ENCODE results near the gene YAP1.
A peak's percentile ranks its signal among the peaks of the same experiment; 100 is the strongest.

Gene YAP1

GRCh38 chr11:102117472-102118113 is 7.3 kb downstream of the YAP1 start:
- Histone ChIP-seq H3K4me1 (ENCODE audit: insufficient read depth, low read length) (peaks cover 83% of the 10 kb centered on the region), H3K9me3 (ENCODE audit: insufficient read depth, low read depth, low read length) (no peaks in the 10 kb centered on the region), H3K36me3 (ENCODE audit: insufficient read depth, low read length) (peaks cover 29% of the 10 kb centered on the region), H3K27ac (ENCODE audit: low read depth, low read length) (no peak overlapping the region), H3K9ac (ENCODE audit: low read depth, low read length) (no peak overlapping the region), H3K27me3 (ENCODE audit: insufficient read depth, low read length) (no peaks in the 10 kb centered on the region), H3K4me3 (ENCODE audit: low read length) (no peak overlapping the region)
- 81% methylated on average over 4 of the region's 4 CpGs for WGBS

GRCh38 chr11:102118937-102119336 is 8.7 kb downstream of the YAP1 start:
- H3K27ac ChIP-seq (ENCODE audit: low read depth, low read length), result peak overlapping the region; percentile 26
- peaks cover 32% of the 10 kb centered on the region for H3K36me3 ChIP-seq (ENCODE audit: insufficient read depth, low read length)

GRCh38 chr11:102119997-102120396 is 9.8 kb downstream of the YAP1 start:
- Histone ChIP-seq H3K9ac (ENCODE audit: low read depth, low read length) (no peak overlapping the region; the same call in 1 of the 2 replicates), H3K27me3 (ENCODE audit: insufficient read depth, low read length) (no peaks in the 10 kb centered on the region), H3K36me3 (ENCODE audit: insufficient read depth, low read length) (peaks cover 29% of the 10 kb centered on the region), H3K4me1 (ENCODE audit: insufficient read depth, low read length) (peaks cover 65% of the 10 kb centered on the region), H3K9me3 (ENCODE audit: insufficient read depth, low read depth, low read length) (0 out of 2 replicates have a peak, but pooled peaks cover 3% of the 10 kb centered on the region), H3K27ac (ENCODE audit: low read depth, low read length) (peak overlapping the region; percentile 37; the same call in 1 of the 2 replicates), H3K4me3 (ENCODE audit: low read length) (no peak overlapping the region)
- WGBS, result 18% methylated on average over 4 of the region's 4 CpGs

More at GRCh38 chr11:102118937-102119336, 8.7 kb downstream of the YAP1 start:
- Histone ChIP-seq H3K27me3 (ENCODE audit: insufficient read depth, low read length) (no peaks in the 10 kb centered on the region), H3K4me3 (ENCODE audit: low read length) (peak overlapping the region; percentile 16; the same call in 1 of the 2 replicates), H3K9me3 (ENCODE audit: insufficient read depth, low read depth, low read length) (0 out of 2 replicates have a peak, but pooled peaks cover 3% of the 10 kb centered on the region), H3K9ac (ENCODE audit: low read depth, low read length) (no peak overlapping the region), H3K4me1 (ENCODE audit: insufficient read depth, low read length) (peaks cover 76% of the 10 kb centered on the region)
- 8% methylated on average over 3 of the region's 3 CpGs for WGBS

GRCh38 chr11:102120437-102120973 is 10.3 kb downstream of the YAP1 start:
- WGBS, result 49% methylated on average over 3 of the region's 3 CpGs

GRCh38 chr11:102121329-102121728 is 11.1 kb downstream of the YAP1 start:
- 100% methylated on average over 2 of the region's 2 CpGs for WGBS
- H3K4me3 ChIP-seq (ENCODE audit: low read length), result no peak overlapping the region
- no peaks in the 10 kb centered on the region for H3K27me3 ChIP-seq (ENCODE audit: insufficient read depth, low read length)
- peaks cover 52% of the 10 kb centered on the region for H3K4me1 ChIP-seq (ENCODE audit: insufficient read depth, low read length)
- no peak overlapping the region for H3K27ac ChIP-seq (ENCODE audit: low read depth, low read length)
- H3K9me3 ChIP-seq (ENCODE audit: insufficient read depth, low read depth, low read length), result peaks cover 10% of the 10 kb centered on the region; the same call in 1 of the 2 replicates
- no peak overlapping the region for H3K9ac ChIP-seq (ENCODE audit: low read depth, low read length)
- peaks cover 31% of the 10 kb centered on the region for H3K36me3 ChIP-seq (ENCODE audit: insufficient read depth, low read length)

More at GRCh38 chr11:102120437-102120973, 10.3 kb downstream of the YAP1 start:
- Histone ChIP-seq H3K4me1 (ENCODE audit: insufficient read depth, low read length) (peaks cover 60% of the 10 kb centered on the region), H3K36me3 (ENCODE audit: insufficient read depth, low read length) (peaks cover 27% of the 10 kb centered on the region), H3K9ac (ENCODE audit: low read depth, low read length) (no peak overlapping the region), H3K4me3 (ENCODE audit: low read length) (no peak overlapping the region), H3K27me3 (ENCODE audit: insufficient read depth, low read length) (no peaks in the 10 kb centered on the region), H3K27ac (ENCODE audit: low read depth, low read length) (peak overlapping the region; percentile 37; the same call in 1 of the 2 replicates), H3K9me3 (ENCODE audit: insufficient read depth, low read depth, low read length) (0 out of 2 replicates have a peak, but pooled peaks cover 3% of the 10 kb centered on the region)

GRCh38 chr11:102134597-102134996 is 24.4 kb downstream of the YAP1 start:
- no peaks in the 10 kb centered on the region for H3K27me3 ChIP-seq (ENCODE audit: insufficient read depth, low read length)
- H3K27ac ChIP-seq (ENCODE audit: low read depth, low read length), result no peak overlapping the region
- 93% methylated on average over 3 of the region's 3 CpGs for WGBS
- H3K36me3 ChIP-seq (ENCODE audit: insufficient read depth, low read length), result peaks cover 9% of the 10 kb centered on the region; the same call in 1 of the 2 replicates
- peaks cover 15% of the 10 kb centered on the region for H3K4me1 ChIP-seq (ENCODE audit: insufficient read depth, low read length)
- H3K4me3 ChIP-seq (ENCODE audit: low read length), result no peak overlapping the region
- H3K9ac ChIP-seq (ENCODE audit: low read depth, low read length), result no peak overlapping the region
- H3K9me3 ChIP-seq (ENCODE audit: insufficient read depth, low read depth, low read length), result no peaks in the 10 kb centered on the region

- Histone ChIP-seq H3K4me3 (ENCODE audit: low read length) (no peak overlapping the region), H3K9me3 (ENCODE audit: insufficient read depth, low read depth, low read length) (no peaks in the 10 kb centered on the region), H3K9ac (ENCODE audit: low read depth, low read length) (no peak overlapping the region), H3K4me1 (ENCODE audit: insufficient read depth, low read length) (peaks cover 15% of the 10 kb centered on the region), H3K27me3 (ENCODE audit: insufficient read depth, low read length) (no peaks in the 10 kb centered on the region), H3K27ac (ENCODE audit: low read depth, low read length) (no peak overlapping the region), H3K36me3 (ENCODE audit: insufficient read depth, low read length) (peaks cover 9% of the 10 kb centered on the region; the same call in 1 of the 2 replicates)
- 98% methylated on average over 2 of the region's 2 CpGs for WGBS
Observed at GRCh38 chr11:102135256-102135655, 25.0 kb downstream of the YAP1 start.

- Histone ChIP-seq H3K4me3 (ENCODE audit: low read length) (no peak overlapping the region), H3K9me3 (ENCODE audit: insufficient read depth, low read depth, low read length) (no peaks in the 10 kb centered on the region), H3K27me3 (ENCODE audit: insufficient read depth, low read length) (no peaks in the 10 kb centered on the region), H3K9ac (ENCODE audit: low read depth, low read length) (no peak overlapping the region), H3K4me1 (ENCODE audit: insufficient read depth, low read length) (peaks cover 22% of the 10 kb centered on the region), H3K27ac (ENCODE audit: low read depth, low read length) (no peak overlapping the region; the same call in 1 of the 2 replicates), H3K36me3 (ENCODE audit: insufficient read depth, low read length) (no peaks in the 10 kb centered on the region; the same call in 1 of the 2 replicates)
- 81% methylated on average over 2 of the region's 2 CpGs for WGBS
Observed at GRCh38 chr11:102138223-102138622, 28.0 kb downstream of the YAP1 start.

- 87% methylated on average over 2 of the region's 3 CpGs for WGBS
Observed at GRCh38 chr11:102138670-102139069, 28.4 kb downstream of the YAP1 start.

GRCh38 chr11:102139081-102139498 is 28.8 kb downstream of the YAP1 start:
- no peak overlapping the region for H3K9ac ChIP-seq (ENCODE audit: low read depth, low read length)
- H3K9me3 ChIP-seq (ENCODE audit: insufficient read depth, low read depth, low read length), result no peaks in the 10 kb centered on the region
- H3K27me3 ChIP-seq (ENCODE audit: insufficient read depth, low read length), result no peaks in the 10 kb centered on the region
- peak overlapping the region; percentile 34; the same call in 1 of the 2 replicates for H3K27ac ChIP-seq (ENCODE audit: low read depth, low read length)
- H3K4me1 ChIP-seq (ENCODE audit: insufficient read depth, low read length), result peaks cover 24% of the 10 kb centered on the region
- no peak overlapping the region for H3K4me3 ChIP-seq (ENCODE audit: low read length)
- 78% methylated on average over 3 of the region's 3 CpGs for WGBS
- no peaks in the 10 kb centered on the region; the same call in 1 of the 2 replicates for H3K36me3 ChIP-seq (ENCODE audit: insufficient read depth, low read length)

More at GRCh38 chr11:102138670-102139069, 28.4 kb downstream of the YAP1 start:
- H3K9me3 ChIP-seq (ENCODE audit: insufficient read depth, low read depth, low read length), result no peaks in the 10 kb centered on the region
- no peak overlapping the region; the same call in 1 of the 2 replicates for H3K27ac ChIP-seq (ENCODE audit: low read depth, low read length)
- H3K4me3 ChIP-seq (ENCODE audit: low read length), result no peak overlapping the region
- no peaks in the 10 kb centered on the region for H3K27me3 ChIP-seq (ENCODE audit: insufficient read depth, low read length)
- H3K36me3 ChIP-seq (ENCODE audit: insufficient read depth, low read length), result no peaks in the 10 kb centered on the region; the same call in 1 of the 2 replicates
- H3K9ac ChIP-seq (ENCODE audit: low read depth, low read length), result no peak overlapping the region
- H3K4me1 ChIP-seq (ENCODE audit: insufficient read depth, low read length), result peaks cover 22% of the 10 kb centered on the region

GRCh38 chr11:102142333-102142732 is 32.1 kb downstream of the YAP1 start:
- H3K9ac ChIP-seq (ENCODE audit: low read depth, low read length), result no peak overlapping the region
- no peaks in the 10 kb centered on the region; the same call in 1 of the 2 replicates for H3K36me3 ChIP-seq (ENCODE audit: insufficient read depth, low read length)
- no peak overlapping the region for H3K27ac ChIP-seq (ENCODE audit: low read depth, low read length)
- no peaks in the 10 kb centered on the region for H3K27me3 ChIP-seq (ENCODE audit: insufficient read depth, low read length)
- no peaks in the 10 kb centered on the region for H3K9me3 ChIP-seq (ENCODE audit: insufficient read depth, low read depth, low read length)
- no peak overlapping the region for H3K4me3 ChIP-seq (ENCODE audit: low read length)
- H3K4me1 ChIP-seq (ENCODE audit: insufficient read depth, low read length), result peaks cover 33% of the 10 kb centered on the region
- WGBS, result 83% methylated on average over 1 of the region's 1 CpG

All from HUES64 (cell line).